ENCODE results near the gene TMEM161A. TPM values are rescaled to one million over a fixed set of nuclear protein-coding genes. Genes with fewer than 3 reads are reported as not detected.

The TMEM161A gene
- total RNA-seq, 1 experiment from 2014 or later = 76.0 TPM

DNA sequence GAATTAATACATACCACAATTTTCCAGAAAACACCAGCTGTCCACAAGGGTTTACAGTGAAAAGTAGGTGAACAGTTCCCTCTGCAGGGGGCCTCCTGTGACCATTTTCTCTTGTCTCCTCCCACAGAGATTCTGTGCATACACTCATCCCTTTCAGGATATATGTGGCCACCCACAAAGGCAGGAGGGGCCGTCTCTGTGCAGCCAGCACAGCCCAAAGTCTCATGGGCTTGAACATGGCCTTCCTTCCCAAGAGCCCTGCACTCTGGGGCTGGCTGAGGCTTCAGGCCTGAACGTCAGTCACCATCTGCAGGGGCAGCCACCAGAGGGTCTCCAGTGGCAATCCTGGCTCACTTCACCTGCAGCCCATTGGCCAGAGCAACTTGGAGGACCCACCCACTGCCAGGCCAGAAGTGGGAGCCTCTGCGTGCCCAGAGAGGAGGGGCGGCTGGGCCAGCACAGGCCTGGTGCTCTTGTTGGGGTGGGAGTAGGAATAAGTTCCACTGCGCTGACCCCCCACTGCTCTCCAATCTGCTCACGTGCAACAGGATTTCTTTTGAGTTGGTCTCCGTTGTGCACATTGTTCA, 25.1 kb downstream of the TMEM161A start:
- Histone ChIP-seq H3K9me3 (ENCODE audit: control insufficient read depth in 1 of 2, insufficient read depth in 1 of 2, low read depth in 1 of 2, low read length in 2 of 2) (no peaks in the 10 kb centered on the region), H3K4me3 (replicated peaks in 1 of 2; ENCODE audit: low read depth in 1 of 2, low read length in 2 of 2) (no peak overlapping the region), H3K9ac (ENCODE audit: low read length) (no peak overlapping the region), H3K79me2 (ENCODE audit: insufficient read depth, low read length) (no peaks in the 10 kb centered on the region), H2AFZ (ENCODE audit: low read depth, low read length, poor library complexity, severe bottlenecking) (no peak overlapping the region), H3K27me3 (ENCODE audit: insufficient read depth, low read length) (no peaks in the 10 kb centered on the region), H3K27ac (ENCODE audit: low read depth, low read length) (no peak overlapping the region), H3K36me3 (ENCODE audit: control insufficient read depth in 1 of 2, insufficient read depth in 2 of 2, low read length in 2 of 2) (no peaks in the 10 kb centered on the region; a peak in 1 of 4 replicates), H3K4me1 (ENCODE audit: control insufficient read depth in 1 of 2, insufficient read depth in 2 of 2, low read length in 2 of 2) (peaks cover 8 to 14% of the 10 kb centered on the region in 2 experiments), H3K4me2 (ENCODE audit: low read length) (no peak overlapping the region), H4K20me1 (ENCODE audit: insufficient read depth) (no peaks in the 10 kb centered on the region), H3K9me2 (ENCODE audit: insufficient read depth) (no peaks in the 10 kb centered on the region)
- intact Hi-C loops (cut with micrococcal nuclease) = no loop called here
- POLR2A ChIA-PET = no interaction called here
- TF ChIP-seq SIN3A (IDR thresholded peaks at IDR 0.05; ENCODE audit: low read depth) (no peak), FOSL1 (IDR thresholded peaks at IDR 0.05; ENCODE audit: low read depth) (no peak), ZFX (IDR thresholded peaks at IDR 0.05) (no peak), POLR2A (IDR thresholded peaks at IDR 0.05; ENCODE audit: borderline replicate concordance, extremely low read depth, insufficient read depth, insufficient read length) (no peak), TCF7L2 (IDR thresholded peaks at IDR 0.05; ENCODE audit: borderline replicate concordance, extremely low read depth, insufficient read depth, insufficient read length) (no peak)
- TF ChIP-seq, protein P1, sequence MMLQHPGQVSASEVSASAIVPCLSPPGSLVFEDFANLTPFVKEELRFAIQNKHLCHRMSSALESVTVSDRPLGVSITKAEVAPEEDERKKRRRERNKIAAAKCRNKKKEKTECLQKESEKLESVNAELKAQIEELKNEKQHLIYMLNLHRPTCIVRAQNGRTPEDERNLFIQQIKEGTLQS (IDR thresholded peaks at IDR 0.05) = no peak
- TF ChIP-seq, protein P2, sequence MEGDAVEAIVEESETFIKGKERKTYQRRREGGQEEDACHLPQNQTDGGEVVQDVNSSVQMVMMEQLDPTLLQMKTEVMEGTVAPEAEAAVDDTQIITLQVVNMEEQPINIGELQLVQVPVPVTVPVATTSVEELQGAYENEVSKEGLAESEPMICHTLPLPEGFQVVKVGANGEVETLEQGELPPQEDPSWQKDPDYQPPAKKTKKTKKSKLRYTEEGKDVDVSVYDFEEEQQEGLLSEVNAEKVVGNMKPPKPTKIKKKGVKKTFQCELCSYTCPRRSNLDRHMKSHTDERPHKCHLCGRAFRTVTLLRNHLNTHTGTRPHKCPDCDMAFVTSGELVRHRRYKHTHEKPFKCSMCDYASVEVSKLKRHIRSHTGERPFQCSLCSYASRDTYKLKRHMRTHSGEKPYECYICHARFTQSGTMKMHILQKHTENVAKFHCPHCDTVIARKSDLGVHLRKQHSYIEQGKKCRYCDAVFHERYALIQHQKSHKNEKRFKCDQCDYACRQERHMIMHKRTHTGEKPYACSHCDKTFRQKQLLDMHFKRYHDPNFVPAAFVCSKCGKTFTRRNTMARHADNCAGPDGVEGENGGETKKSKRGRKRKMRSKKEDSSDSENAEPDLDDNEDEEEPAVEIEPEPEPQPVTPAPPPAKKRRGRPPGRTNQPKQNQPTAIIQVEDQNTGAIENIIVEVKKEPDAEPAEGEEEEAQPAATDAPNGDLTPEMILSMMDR (IDR thresholded peaks at IDR 0.05 in 2 of 3, conservative IDR thresholded peaks at IDR 0.05 in 1 of 3; ENCODE audit: borderline replicate concordance in 1 of 3, insufficient read depth in 1 of 3, low read depth in 2 of 3, low read length in 2 of 3) = 0 out of 6 replicates have a peak, but pooled peaks of 1 of the 3 experiments have one; percentile 12
- RAD21 ChIA-PET (ENCODE audit: low non-redundant PET in 1 of 2, low total read pairs in 2 of 2, uncharacterized antibody in 2 of 2, unreplicated experiment in 2 of 2) = interaction anchor here in 1 of 2 experiments (0.6 kb wide), 1 partner anchor 130 kb away, joined by 5 read pairs; no protein-coding TSS in a partner anchor
- CTCF ChIA-PET = no interaction called here
- no peak for DNase-seq (ENCODE audit: low read depth, low spot score)
- peak; percentile 61 for ATAC-seq
- BruUV-seq (replicated peaks) = no TSS peak
